ENCODE results near the gene EFCAB8.

The EFCAB8 gene

DNA sequence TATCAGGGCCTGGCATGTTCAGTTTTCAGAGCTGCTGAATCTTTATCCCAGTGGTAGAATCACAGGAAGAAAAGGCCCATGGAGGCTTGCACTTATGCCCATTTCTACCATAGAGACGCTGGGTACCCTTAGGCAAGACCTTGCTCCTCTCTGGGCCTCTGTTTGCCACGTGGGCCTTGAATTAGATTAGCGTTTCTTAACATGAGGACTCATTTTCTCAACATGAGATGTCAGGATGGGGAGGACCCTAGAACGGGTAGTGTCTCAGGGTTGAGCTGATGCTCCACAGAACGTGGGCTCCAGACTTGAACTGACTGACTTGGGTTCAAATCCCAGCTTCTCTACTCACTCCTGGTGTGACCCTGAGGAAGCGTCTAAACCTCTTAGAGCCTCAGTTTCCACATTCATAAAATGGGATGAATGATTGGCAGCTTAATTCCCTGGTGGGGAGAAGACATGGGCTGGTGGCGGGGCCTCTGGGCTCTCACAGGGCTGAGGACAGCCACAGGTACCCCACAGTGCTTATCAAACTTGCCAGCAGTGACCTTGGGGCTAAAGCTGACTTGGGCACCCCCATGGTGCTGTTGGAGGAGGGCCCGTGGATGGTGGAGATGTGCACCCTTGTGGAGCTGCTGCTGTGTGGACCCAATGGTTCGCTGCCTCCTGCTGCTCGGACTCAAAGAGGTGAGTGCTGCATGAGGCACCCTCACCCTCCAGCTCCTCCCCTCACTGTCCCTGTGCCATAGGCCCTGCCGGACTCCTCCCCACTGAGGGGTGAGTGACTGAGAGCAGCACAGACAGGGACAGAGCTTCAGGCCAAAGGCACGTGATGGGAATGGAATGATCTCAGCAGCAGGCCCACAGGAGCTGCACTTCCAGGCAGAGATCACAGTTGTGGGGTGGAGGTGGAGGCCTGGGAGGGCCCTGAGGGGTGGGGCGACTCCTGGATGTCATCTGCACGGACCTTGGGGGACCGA lies 117.3 kb downstream of the EFCAB8 start:
- no peaks in the 10 kb centered on the region for H3K36me3 Mint-ChIP-seq (ENCODE audit: low read depth)
- peaks cover 4% of the 10 kb centered on the region for H3K27me3 Mint-ChIP-seq (ENCODE audit: low read depth, poor library complexity)
- H3K4me3 Mint-ChIP-seq, result no peak overlapping the region
- no peak for DNase-seq
- TF ChIP-seq, protein P1, sequence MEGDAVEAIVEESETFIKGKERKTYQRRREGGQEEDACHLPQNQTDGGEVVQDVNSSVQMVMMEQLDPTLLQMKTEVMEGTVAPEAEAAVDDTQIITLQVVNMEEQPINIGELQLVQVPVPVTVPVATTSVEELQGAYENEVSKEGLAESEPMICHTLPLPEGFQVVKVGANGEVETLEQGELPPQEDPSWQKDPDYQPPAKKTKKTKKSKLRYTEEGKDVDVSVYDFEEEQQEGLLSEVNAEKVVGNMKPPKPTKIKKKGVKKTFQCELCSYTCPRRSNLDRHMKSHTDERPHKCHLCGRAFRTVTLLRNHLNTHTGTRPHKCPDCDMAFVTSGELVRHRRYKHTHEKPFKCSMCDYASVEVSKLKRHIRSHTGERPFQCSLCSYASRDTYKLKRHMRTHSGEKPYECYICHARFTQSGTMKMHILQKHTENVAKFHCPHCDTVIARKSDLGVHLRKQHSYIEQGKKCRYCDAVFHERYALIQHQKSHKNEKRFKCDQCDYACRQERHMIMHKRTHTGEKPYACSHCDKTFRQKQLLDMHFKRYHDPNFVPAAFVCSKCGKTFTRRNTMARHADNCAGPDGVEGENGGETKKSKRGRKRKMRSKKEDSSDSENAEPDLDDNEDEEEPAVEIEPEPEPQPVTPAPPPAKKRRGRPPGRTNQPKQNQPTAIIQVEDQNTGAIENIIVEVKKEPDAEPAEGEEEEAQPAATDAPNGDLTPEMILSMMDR (IDR thresholded peaks at IDR 0.05), result no peak
- H3K9me3 Mint-ChIP-seq, result peaks cover 8% of the 10 kb centered on the region
- H3K4me1 Mint-ChIP-seq, result peaks cover 25% of the 10 kb centered on the region
- no peak overlapping the region for H3K27ac Mint-ChIP-seq

DNA sequence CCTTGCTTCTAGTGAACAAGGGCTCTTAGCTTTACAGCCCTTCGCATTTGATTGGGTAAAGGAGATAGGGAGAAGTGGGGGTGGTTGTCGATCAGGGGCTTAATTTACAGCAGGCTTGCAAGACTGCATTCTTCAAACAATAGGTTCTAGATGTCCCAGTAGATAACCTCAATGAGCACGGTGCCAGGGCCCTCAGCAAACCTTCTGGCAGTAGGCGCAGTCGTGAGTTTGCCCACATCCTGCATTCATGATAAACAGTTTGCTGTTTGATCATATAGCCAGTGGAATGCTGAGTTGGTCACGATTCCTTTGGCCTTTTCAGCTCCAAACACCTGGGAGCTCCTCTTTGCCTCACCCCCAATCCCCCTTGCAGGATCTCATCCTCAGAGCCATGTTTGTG lies 118.0 kb downstream of the EFCAB8 start:
- no peaks in the 10 kb centered on the region for H3K36me3 Mint-ChIP-seq (ENCODE audit: low read depth)
- DNase-seq, result no peak
- H3K27me3 Mint-ChIP-seq (ENCODE audit: low read depth, poor library complexity), result peaks cover 4% of the 10 kb centered on the region
- H3K4me3 Mint-ChIP-seq, result no peak overlapping the region
- TF ChIP-seq, protein P1 (IDR thresholded peaks at IDR 0.05), result no peak
- peaks cover 8% of the 10 kb centered on the region for H3K9me3 Mint-ChIP-seq
- H3K4me1 Mint-ChIP-seq, result peaks cover 25% of the 10 kb centered on the region
- no peak overlapping the region for H3K27ac Mint-ChIP-seq

DNA sequence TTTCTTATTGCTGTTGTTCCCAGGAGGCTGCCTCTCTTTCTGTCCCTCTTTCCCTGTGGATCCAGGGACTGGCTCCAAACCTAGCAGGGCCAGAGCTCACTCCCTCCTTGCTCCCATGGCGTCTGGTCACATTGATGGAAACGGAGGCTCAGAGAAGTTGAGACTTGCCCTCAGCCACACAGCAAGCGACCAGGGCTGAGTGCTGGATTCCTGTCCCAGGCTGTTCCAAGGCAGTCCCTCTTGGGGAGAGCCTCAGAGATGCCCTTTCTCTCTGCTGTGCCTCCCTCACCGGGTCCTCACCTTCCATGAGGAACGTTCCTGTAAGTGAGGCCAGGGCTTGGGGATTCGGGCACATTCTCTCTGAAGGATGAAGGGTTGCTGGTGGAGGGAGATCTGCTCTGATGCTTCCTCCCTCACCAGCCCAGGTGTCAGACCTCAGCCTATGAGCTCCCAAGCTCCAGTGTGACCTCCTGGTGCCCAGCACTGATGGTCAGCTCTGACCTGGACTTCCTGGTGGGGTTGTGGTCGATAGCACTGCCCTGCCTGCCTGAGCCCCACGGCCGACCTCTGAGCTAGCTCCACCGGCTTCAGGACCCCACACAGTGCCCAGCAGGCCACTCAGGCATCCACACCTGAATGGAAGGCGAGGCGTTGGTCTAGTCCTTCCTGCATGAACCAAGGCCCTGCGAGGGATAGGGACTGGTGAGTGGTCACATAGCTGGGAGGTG lies 118.7 kb downstream of the EFCAB8 start:
- Mint-ChIP-seq H3K4me1 (peaks cover 30% of the 10 kb centered on the region), H3K27me3 (ENCODE audit: low read depth, poor library complexity) (peaks cover 4% of the 10 kb centered on the region), H3K4me3 (no peak overlapping the region), H3K9me3 (peaks cover 8% of the 10 kb centered on the region), H3K27ac (no peak overlapping the region), H3K36me3 (ENCODE audit: low read depth) (no peaks in the 10 kb centered on the region)
- no peak for DNase-seq
- TF ChIP-seq, protein P1 (IDR thresholded peaks at IDR 0.05), result no peak

DNA sequence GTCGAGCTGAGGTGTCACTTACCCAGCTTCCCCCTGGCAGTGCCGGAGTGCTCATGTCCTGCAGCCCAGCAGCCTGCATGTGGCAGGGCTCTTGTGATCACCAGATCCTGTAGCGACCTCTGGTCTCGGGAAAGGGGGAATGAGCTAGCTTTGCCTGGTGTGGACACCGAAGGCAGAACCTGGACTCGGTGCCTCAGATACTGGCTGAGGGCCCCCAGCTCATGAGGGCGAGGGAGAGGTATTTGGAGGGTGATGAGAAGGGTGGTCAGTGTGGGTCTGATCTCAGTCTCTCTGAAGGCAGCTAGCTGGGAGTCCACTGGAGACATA lies 119.2 kb downstream of the EFCAB8 start:
- no peaks in the 10 kb centered on the region for H3K36me3 Mint-ChIP-seq (ENCODE audit: low read depth)

DNA sequence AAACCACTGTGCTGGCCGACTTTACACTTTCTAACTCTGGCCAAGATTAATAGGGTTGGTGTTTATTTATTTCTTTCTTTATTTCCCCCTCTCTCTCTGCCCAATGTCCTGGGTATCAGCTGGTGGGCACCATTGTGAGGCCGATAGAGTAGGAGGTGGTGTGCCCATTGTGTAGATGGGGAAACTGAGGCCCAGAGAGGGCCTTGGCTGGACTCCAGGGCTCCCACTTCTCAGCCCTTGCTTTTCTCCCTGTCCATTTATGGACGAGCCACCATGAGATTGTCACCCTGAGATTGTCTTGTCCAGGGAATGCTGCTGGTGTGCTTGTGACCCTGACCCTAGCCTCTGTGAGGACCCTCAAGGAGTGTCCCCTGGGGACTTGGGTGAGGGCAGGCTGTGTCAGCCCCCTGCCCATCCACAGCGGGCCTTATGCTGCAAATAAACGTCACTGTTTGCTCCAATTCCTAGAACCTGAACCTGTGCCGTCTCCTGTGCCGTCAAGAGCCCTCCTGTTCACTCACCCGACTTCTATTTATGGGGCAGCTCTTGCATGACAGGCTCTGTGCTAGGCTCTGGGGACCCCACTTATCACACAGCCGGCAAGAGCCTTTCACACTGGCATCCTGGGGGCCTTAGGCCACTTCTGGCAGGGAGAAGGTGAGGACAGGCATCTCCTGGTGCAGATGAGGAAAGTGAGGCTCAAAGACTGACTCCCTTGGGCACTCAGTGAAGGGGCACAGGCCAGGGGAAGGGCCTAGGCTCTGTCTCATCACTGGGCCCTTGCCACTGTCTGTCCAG lies 120.7 kb downstream of the EFCAB8 start:
- TF ChIP-seq, protein P1 (IDR thresholded peaks at IDR 0.05), result no peak
- H3K27ac Mint-ChIP-seq, result no peak overlapping the region
- DNase-seq, result no peak

More for the DNA sequence above, 119.2 kb downstream of the EFCAB8 start:
- no peak overlapping the region for H3K4me3 Mint-ChIP-seq
- TF ChIP-seq, protein P1 (IDR thresholded peaks at IDR 0.05), result no peak
- no peak overlapping the region for H3K27ac Mint-ChIP-seq
- peaks cover 8% of the 10 kb centered on the region for H3K9me3 Mint-ChIP-seq
- H3K4me1 Mint-ChIP-seq, result peaks cover 32% of the 10 kb centered on the region
- H3K27me3 Mint-ChIP-seq (ENCODE audit: low read depth, poor library complexity), result peaks cover 4% of the 10 kb centered on the region
- DNase-seq, result no peak

More for the DNA sequence above, 120.7 kb downstream of the EFCAB8 start:
- Mint-ChIP-seq H3K4me1 (peaks cover 20% of the 10 kb centered on the region), H3K4me3 (no peak overlapping the region), H3K36me3 (ENCODE audit: low read depth) (no peaks in the 10 kb centered on the region), H3K27me3 (ENCODE audit: low read depth, poor library complexity) (peaks cover 4% of the 10 kb centered on the region), H3K9me3 (peaks cover 8% of the 10 kb centered on the region)

Data from nephron progenitor cell (in vitro differentiated cells).